ENCODE measurements around the gene AAMP.

DNA sequence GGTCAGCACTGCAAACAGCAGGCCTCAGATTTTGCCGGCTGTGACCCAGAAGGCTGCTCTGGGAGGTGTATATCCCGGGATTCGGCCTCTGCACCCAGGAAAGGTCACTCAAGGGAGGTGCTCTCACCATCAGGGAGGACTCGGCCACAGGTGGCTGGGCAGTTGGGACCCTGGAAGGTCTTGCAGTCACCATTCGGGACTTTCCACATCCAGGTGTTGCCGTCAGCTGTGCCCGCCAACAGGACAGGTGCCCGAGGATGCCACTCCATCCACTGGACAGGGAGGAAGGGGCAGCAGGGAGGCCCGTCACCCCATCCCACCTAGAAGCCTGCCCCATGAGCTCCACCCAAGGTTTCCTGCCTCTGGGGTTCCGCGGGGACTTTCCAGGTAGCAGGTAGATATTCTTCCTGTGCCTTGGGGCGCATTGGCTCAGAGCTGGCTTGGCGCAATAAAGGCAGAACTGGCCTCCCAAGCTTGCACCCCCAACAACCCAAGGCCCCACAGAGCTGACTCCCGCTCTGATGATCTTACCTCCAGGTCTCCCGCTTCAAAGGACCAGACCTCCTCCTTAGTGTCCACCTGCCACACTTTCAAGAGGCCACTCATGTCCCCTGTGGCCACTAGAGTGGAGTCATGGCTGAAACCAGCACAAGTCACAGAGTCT is 3.5 kb downstream of the AAMP start:
- TF ChIP-seq, protein P1, sequence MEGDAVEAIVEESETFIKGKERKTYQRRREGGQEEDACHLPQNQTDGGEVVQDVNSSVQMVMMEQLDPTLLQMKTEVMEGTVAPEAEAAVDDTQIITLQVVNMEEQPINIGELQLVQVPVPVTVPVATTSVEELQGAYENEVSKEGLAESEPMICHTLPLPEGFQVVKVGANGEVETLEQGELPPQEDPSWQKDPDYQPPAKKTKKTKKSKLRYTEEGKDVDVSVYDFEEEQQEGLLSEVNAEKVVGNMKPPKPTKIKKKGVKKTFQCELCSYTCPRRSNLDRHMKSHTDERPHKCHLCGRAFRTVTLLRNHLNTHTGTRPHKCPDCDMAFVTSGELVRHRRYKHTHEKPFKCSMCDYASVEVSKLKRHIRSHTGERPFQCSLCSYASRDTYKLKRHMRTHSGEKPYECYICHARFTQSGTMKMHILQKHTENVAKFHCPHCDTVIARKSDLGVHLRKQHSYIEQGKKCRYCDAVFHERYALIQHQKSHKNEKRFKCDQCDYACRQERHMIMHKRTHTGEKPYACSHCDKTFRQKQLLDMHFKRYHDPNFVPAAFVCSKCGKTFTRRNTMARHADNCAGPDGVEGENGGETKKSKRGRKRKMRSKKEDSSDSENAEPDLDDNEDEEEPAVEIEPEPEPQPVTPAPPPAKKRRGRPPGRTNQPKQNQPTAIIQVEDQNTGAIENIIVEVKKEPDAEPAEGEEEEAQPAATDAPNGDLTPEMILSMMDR (IDR thresholded peaks at IDR 0.05): no peak
- no peak for TF ChIP-seq POLR2A (IDR thresholded peaks at IDR 0.05)
- no peak for TF ChIP-seq EP300 (IDR thresholded peaks at IDR 0.05)

Data from gastroesophageal sphincter (tissue), 3 donors.